Adrenal gland (tissue), 12 donors: ENCODE measurements around the gene ARFIP2. TPM values are rescaled to one million over a fixed set of nuclear protein-coding genes. Genes with fewer than 3 reads are reported as not detected.

Source experiments
- DNase-seq, 7 donors: peaks; one replicate each; pipeline ENCODE4 v3.0.0-alpha.2; 2019 to 2020
- H3K27ac ChIP-seq, 5 donors: fragments of 200-600 bp; sonication (generic) in 4 of 5; 1 replicate in 3 of 5; 2 replicates in 2 of 5; pipeline versions ENCODE4 v1.5.1 to v1.8.0; 2016 to 2020; ENCODE audit warnings: mild to moderate bottlenecking in 1 of 5
- H3K27me3 ChIP-seq: fragments of 200-600 bp; 2 replicates; pipeline ENCODE4 v1.8.0; 2021
- H3K36me3 ChIP-seq, 2 donors: fragments of 200-600 bp; replicated peaks in 1 of 2; 1 replicate in 1 of 2; 2 replicates in 1 of 2; pipeline versions ENCODE4 v1.5.1 to v1.8.0; 2018 to 2022
- H3K4me1 ChIP-seq, 2 donors: fragments of 200-600 bp; replicated peaks in 1 of 2; 1 replicate in 1 of 2; 2 replicates in 1 of 2; pipeline versions ENCODE4 v1.5.1 to v1.8.0; 2018 to 2021
- H3K4me3 ChIP-seq, 4 donors: fragments of 200-600 bp; sonication (generic) in 3 of 4; one replicate each; pipeline ENCODE4 v1.5.1; 2016 to 2018
- H3K9me3 ChIP-seq, 3 donors: fragments of 200-600 bp; sonication (generic) in 1 of 3; replicated peaks in 1 of 3; 1 replicate in 2 of 3; 2 replicates in 1 of 3; pipeline versions ENCODE4 v1.5.1 to v1.8.0; 2016 to 2021
- CTCF ChIP-seq, 6 experiments: fragments of 450-650 bp in 4 of 6; fragments of 200-600 bp in 2 of 6; sonication (generic) in 1 of 6; IDR thresholded peaks; 1 replicate in 5 of 6; 2 replicates in 1 of 6; pipeline versions ENCODE4 v1.5.1 to v1.8.0; 2016 to 2021; ENCODE audit warnings: antibody characterized with exemption in 6 of 6, mild to moderate bottlenecking in 2 of 6, moderate library complexity in 1 of 6
- POLR2A ChIP-seq, 2 donors: fragments of 450-650 bp; IDR thresholded peaks; one replicate each; pipeline ENCODE4 v1.6.1; 2017; ENCODE audit warnings: antibody characterized with exemption in 2 of 2, mild to moderate bottlenecking in 2 of 2, moderate library complexity in 1 of 2
- WGBS, 4 donors: extraction: QIAGEN DNeasy Blood & Tissue Kit in 2 of 4; methylation state at CpG; one replicate each; pipeline versions ENCODE4 v1.1.5 to v1.1.7; 2013 to 2017; 5-methylcytosine and 5-hydroxymethylcytosine counted together
- intact Hi-C, 2 donors: fragments of 100-400 bp; cut with DNase I; formaldehyde crosslinking; loops; one replicate each; pipeline versions ENCODE4 v1.14.1 to v1.15.0; 2022 to 2023
- polyA plus RNA-seq, 3 donors: library from polyadenylated mRNA; stranded (reverse); fragments of 200-250 nt in 2 of 3; fragments of 350-450 nt in 1 of 3; fragmentation: Illumina TruSeq in 1 of 3; extraction: RNeasy Lipid Tissue Mini Kit (QIAGEN cat#74804) in 1 of 3; gene quantifications; one replicate each; pipeline ENCODE4 v1.2.3, GENCODE V29; 2013 to 2014
- total RNA-seq, 9 donors: library from RNA; depleted of rRNA in 4 of 9; stranded (reverse); fragments of >200 nt in 4 of 9; fragments of 120-200 nt in 1 of 9; fragmentation: NEBNext Ultra II Directional in 1 of 9; extraction: Animal tissue kit (Norgen Biotek cat#: 25700) in 1 of 9; gene quantifications; one replicate each; pipeline versions ENCODE4 v1.1.0 to v1.2.4, GENCODE V29; 2013 to 2023
- donor health status: healthy with polysubstance abuse.
- donor health status: Bipolar disorder and iron deficiency.
- donor health status: DM: yes; HTN: yes; CAD: no.
- donor health status: DM: no; HTN: no; CAD: no.
- donor health status: DM: no; HTN: no; CAD: no.
- donor health status: DM: yes; HTN: yes; CAD: no.

The ARFIP2 gene
- total and polyA plus RNA-seq, 12 donors, result 47.4 to 108 (median 59.2) TPM

DNA sequence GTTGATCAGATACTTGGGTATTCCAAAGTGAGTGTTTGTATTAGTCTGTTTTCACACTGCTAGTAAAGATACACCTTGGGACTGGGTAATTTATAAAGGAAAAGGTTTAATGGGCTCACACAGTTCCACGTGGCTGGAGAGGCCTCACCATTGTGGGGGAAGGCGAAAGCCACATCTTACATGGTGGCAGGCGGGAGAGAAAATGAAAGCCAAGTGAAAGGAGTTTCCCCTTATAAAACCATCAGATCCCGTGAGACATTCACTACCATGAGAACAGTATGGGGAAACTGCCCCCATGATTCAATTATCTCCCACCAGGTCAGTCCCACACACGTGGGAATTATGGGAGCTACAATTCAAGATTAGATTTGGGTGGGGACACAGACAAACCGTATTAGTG lies 7.2 kb upstream of the ARFIP2 start:
- H3K9me3 ChIP-seq, result no peaks in the 10 kb centered on the region
- intact Hi-C loops, result no loop called here
- H3K27ac ChIP-seq, result no peak overlapping the region
- 88 to 96% (median 92%) methylated on average over 6 of the region's 6 CpGs for WGBS, 4 donors
- H3K4me3 ChIP-seq, result no peak overlapping the region
- no peaks in the 10 kb centered on the region for H3K27me3 ChIP-seq
- no peak for DNase-seq
- H3K4me1 ChIP-seq, result no peaks in the 10 kb centered on the region
- peaks cover 0 to 36% of the 10 kb centered on the region in 2 donors for H3K36me3 ChIP-seq
- TF ChIP-seq CTCF (IDR thresholded peaks at IDR 0.05) (no peak), POLR2A (IDR thresholded peaks at IDR 0.05) (no peak)

- no peak overlapping the region for H3K4me3 ChIP-seq
- H3K27ac ChIP-seq, result peak overlapping the region in 2 of 5 donors; percentile 1 to 25
- no peaks in the 10 kb centered on the region for H3K27me3 ChIP-seq
- H3K4me1 ChIP-seq, result peaks cover 8 to 10% of the 10 kb centered on the region in 2 donors
- H3K36me3 ChIP-seq, result peaks cover 0 to 45% of the 10 kb centered on the region in 2 donors
- WGBS, 4 donors, result 81 to 89% (median 86%) methylated on average over 1 of the region's 1 CpG
- no peak for DNase-seq
- intact Hi-C loops, result no loop called here
- no peak for TF ChIP-seq POLR2A (IDR thresholded peaks at IDR 0.05)
- TF ChIP-seq CTCF (IDR thresholded peaks at IDR 0.05), result no peak
- H3K9me3 ChIP-seq, result no peaks in the 10 kb centered on the region
These were observed 5.8 kb upstream of the ARFIP2 start for GRCh38 chr11:6486938-6487337.

DNA sequence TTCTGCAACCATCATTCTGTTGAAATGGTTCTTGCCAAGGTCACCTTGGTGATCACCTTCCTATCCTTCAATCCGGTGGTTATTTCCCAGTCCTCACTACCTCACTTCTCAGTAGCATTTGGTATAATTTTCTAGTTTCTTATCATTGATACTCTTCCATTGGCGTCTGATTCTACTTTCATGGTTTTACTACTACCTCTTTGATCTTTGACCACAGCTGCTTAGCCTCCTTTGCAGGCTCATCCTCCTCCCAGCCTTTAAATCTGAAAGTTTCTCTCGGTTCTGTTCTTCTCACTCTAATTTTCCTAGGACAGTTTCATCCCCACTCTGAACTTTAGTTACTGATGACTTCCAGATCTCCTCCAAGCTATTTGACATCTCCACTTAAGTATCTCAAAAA lies 5.1 kb upstream of the ARFIP2 start:
- WGBS, 4 donors, result 82 to 92% (median 87%) methylated on average over 3 of the region's 3 CpGs
- H3K36me3 ChIP-seq, result peaks cover 0 to 45% of the 10 kb centered on the region in 2 donors
- TF ChIP-seq POLR2A (IDR thresholded peaks at IDR 0.05), result no peak
- H3K27me3 ChIP-seq, result no peaks in the 10 kb centered on the region
- H3K4me3 ChIP-seq, result no peak overlapping the region
- intact Hi-C loops, result no loop called here
- DNase-seq, result no peak
- no peaks in the 10 kb centered on the region for H3K9me3 ChIP-seq
- H3K4me1 ChIP-seq, result peaks cover 10% of the 10 kb centered on the region in 2 donors
- H3K27ac ChIP-seq, result peak overlapping the region in 1 of 5 donors; percentile 1

GRCh38 chr11:6485661-6486060 lies 4.5 kb upstream of the ARFIP2 start:
- TF ChIP-seq CTCF (IDR thresholded peaks at IDR 0.05), result no peak
- H3K27ac ChIP-seq, result no peak overlapping the region
- intact Hi-C loops, result no loop called here
- H3K4me3 ChIP-seq, result no peak overlapping the region
- peaks cover 0 to 45% of the 10 kb centered on the region in 2 donors for H3K36me3 ChIP-seq
- no peaks in the 10 kb centered on the region for H3K9me3 ChIP-seq
- H3K4me1 ChIP-seq, result peaks cover 11 to 12% of the 10 kb centered on the region in 2 donors
- 64 to 99% (median 86%) methylated on average over 3 of the region's 3 CpGs for WGBS, 4 donors
- no peak for DNase-seq
- no peaks in the 10 kb centered on the region for H3K27me3 ChIP-seq

GRCh38 chr11:6483015-6483414 lies 1.9 kb upstream of the ARFIP2 start:
- Histone ChIP-seq H3K27me3 (no peaks in the 10 kb centered on the region), H3K4me1 (peaks cover 23 to 24% of the 10 kb centered on the region in 2 donors), H3K36me3 (peaks cover 0 to 56% of the 10 kb centered on the region in 2 donors), H3K27ac (peak overlapping the region in 1 of 5 donors; percentile 96), H3K9me3 (no peaks in the 10 kb centered on the region), H3K4me3 (no peak overlapping the region)
- no peak for DNase-seq
- intact Hi-C loops, result no loop called here
- TF ChIP-seq CTCF (IDR thresholded peaks at IDR 0.05) (no peak), POLR2A (IDR thresholded peaks at IDR 0.05) (no peak)
- 85 to 94% (median 87%) methylated on average over 6 of the region's 6 CpGs for WGBS, 4 donors
